Stimulated activated CD8-positive, alpha-beta memory T cell treated with anti-CD3 and anti-CD28 coated beads, Interleukin-4, amount 100 ng/mL, for 24 hours (primary cell): Measurements from ENCODE around the gene LSM14A.
A peak's percentile ranks its signal among the peaks of the same experiment; 100 is the strongest.
"Not testable (repeated sequence)": the region's sequence is repeated elsewhere in the genome, so short reads cannot be mapped to it uniquely, and the experiment has no call there.

Source experiments
- DNase-seq: peaks from one replicate; pipeline ENCODE4 v3.0.0-alpha.2; 2020; ENCODE audit warnings: low read depth

LSM14A gene

DNA sequence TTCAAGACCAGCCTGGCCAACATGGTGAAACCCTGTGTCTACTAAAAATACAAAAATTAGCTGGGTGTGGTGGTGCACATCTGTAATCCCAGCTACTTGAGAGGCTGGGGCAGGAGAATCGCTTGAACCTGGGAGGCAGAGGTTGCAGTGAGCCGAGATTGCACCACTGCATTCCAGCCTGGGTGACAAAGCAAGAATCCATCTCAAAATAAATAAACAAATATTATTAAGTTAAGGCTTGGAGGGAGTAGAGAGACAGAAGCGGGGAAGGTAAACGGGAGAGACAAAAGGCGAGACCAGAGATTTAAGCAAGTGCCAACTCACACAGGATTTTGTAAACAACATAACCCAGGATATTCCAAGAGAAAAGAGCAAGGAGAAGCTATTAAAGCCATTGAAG is 12.8 kb upstream of the LSM14A start:
- not testable (repeated sequence) for DNase-seq

DNA sequence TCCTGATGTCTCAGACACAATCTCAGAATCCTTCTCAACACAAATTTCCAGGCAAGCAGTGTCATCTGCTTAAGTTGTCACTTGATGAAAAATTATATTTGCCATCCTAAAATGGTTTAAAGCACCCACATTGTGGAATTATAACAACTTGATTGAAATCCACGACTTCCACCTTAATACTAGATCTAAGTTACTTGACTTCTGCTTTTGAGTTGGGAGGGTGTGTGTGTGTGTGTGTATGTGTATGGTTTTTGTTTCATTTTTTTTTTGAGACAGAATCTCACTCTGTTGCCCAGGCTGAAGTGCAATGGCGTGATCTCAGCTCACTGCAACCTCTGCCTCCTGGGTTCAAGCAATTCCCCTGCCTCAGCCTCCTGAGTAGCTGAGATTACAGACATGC is 10.4 kb upstream of the LSM14A start:
- DNase-seq: not testable (repeated sequence)

DNA sequence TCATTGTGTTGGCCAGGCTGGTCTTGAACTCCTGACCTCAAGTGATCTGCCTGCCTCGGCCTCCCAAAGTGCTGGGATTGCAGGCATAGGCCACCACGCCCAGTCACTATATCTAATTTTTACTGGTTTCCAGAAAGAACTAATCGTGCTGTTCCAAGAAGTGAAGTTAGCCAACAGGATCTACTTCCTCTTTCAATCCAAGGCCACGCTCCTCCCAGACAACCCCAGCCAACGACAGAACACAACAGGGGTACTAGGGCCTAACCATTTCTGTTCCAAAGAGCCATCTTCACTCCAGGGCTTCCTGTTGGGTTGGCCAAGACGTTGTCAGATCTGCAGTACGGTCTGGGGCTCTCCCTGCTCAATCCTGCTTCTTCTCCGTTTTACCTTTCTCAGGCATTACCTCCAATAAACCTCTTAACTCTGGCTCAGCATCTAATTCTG is 7.0 kb upstream of the LSM14A start:
- DNase-seq: no peak

- DNase-seq: not testable (repeated sequence)
Measured at GRCh38 chr19:34169475-34170199, 2.7 kb upstream of the LSM14A start.

- peak; percentile 22 for DNase-seq
Measured at GRCh38 chr19:34171539-34171876, 796 bp upstream of the LSM14A start.

DNA sequence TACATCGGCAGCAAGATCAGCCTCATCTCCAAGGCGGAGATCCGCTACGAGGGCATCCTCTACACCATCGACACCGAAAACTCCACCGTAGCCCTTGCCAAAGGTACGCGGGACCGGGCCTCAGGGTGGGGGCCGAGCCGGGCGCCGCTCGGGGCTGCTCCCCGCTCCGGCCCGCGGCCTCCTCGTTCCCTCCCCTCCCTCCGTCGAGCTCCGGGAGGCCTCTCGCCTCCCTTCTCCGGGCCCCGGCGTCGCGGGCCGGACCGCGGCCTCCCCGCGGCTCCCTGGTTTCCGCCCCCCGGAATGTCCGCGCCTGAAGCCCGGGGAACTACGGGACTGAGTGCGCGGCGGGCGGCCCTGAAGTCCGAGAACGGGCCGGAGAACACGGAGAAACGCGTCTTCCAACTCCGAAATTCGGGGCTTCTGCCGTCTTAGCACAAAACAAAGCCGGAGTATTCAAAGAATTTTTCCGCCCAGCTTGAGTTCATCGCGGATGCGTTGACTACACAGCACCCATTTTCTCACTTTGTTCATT is 423 bp downstream of the LSM14A start:
- DNase-seq: no peak

DNA sequence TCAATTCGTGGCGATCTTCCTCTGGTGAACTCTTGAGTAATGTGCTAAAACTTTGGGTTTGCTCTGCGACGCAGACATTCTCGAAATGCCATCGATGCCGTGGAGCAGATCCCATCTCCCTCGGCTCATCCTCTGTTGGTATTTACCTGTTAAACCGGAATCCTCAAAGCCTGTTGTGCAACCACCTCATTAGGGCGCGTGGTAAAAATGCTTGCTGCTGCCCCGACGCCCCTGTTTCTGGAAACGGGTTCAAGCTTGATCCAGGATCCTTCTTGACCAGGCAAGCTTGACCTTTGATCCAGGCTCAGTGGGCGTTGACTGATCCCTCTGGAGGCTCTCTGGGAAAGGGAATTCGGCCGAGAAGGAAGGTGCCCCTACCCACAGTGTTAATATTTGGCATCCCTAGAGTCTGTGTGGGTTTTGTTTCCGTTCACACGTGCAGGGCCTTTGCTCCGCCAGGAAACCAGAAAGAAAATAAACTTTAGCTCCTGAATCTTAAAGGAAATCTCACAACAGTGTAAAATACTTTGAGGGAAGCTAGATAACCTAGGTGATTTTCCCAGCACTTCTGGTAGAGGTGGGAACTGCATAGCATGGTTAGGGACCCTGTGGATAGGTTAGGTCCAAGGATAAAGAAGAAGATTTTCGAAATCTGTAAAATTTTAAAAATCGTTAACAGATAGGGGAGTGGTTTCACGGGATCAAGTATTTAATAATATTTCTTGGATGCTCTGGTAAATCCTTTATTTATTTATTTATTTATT is 1.1 kb downstream of the LSM14A start:
- no peak for DNase-seq

- not testable (repeated sequence) for DNase-seq
Measured at GRCh38 chr19:34175173-34175572, 2.9 kb downstream of the LSM14A start.

DNA sequence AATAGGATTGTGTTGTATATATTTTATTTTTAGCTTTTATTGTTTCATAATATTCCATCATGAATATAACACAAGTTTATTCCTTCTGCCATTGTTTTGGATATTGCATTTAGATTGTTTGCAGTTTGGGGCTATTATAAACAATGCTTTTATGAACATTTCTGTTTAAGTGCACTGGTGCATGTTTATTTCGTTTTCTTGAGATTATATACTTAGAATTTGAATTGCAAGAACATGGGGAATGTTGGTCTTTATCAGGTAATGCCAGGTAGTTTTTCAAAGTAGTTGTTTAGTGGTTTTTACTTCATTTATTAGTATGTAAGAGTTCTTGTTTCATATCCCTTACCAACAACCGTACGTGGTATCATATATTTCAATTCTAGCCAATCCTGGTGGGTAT is 4.3 kb downstream of the LSM14A start:
- no peak for DNase-seq

- no peak for DNase-seq
Measured at GRCh38 chr19:34178274-34178610, 5.9 kb downstream of the LSM14A start.

- DNase-seq: no peak
Measured at GRCh38 chr19:34179066-34179465, 6.8 kb downstream of the LSM14A start.

- DNase-seq: no peak
Measured at GRCh38 chr19:34180273-34180672, 8.0 kb downstream of the LSM14A start.

- no peak for DNase-seq
Measured at GRCh38 chr19:34180709-34181108, 8.4 kb downstream of the LSM14A start.

DNA sequence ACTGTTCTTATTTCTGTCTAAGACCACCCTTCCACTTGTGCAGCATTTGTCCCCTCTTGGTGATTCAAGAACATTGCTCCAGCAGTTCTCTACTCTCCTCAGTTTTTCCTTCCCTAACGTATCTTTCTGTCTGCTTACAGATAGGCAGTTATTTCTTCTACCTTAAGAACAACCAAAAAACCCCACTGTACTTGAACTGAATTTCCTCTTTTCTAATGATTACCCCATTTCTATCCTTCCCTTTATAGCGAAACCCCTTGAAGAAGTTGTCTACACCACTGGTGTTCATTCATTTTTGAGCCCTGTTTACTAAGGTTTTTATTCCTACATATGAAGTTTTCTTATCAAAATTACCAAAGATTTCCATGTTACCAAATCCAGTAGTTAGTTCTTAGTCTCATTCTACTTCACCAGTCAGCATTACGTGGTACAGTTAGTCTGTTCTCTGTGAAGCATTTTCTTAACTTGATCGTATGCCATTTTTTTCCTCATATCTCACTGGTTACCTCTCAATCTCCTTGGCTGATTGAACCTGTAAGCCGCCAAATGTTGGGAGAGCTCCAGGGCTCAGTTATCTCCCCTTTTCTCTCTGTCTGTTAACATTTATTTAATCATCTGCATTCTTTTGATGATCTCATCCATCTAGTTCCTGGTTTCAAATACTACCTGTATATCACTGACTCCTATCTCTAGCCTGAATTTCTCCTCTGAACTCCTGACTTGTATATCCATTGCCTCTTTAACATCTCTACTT is 9.0 kb downstream of the LSM14A start:
- no peak for DNase-seq

DNA sequence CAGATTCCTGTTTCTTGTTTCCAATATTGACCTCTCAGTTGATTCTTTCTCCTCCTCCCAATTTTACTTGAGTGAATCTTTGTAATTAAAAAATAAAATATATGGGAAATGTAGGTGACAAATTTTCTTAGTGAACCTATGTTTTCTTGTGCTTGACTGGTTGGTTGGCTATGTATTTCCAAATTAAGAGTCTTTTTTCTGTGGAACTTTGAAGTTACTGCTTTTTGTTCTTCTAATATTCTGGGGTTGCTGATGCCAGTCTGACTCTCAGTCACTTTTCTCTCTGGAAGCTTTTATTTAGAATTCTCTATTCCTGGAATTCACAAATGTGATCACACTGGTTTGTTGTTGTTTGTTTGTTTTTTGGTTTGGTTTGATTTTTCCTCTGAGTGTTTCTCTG is 9.8 kb downstream of the LSM14A start:
- DNase-seq: no peak

- DNase-seq: no peak
Measured at GRCh38 chr19:34184880-34185491, 12.7 kb downstream of the LSM14A start.

DNA sequence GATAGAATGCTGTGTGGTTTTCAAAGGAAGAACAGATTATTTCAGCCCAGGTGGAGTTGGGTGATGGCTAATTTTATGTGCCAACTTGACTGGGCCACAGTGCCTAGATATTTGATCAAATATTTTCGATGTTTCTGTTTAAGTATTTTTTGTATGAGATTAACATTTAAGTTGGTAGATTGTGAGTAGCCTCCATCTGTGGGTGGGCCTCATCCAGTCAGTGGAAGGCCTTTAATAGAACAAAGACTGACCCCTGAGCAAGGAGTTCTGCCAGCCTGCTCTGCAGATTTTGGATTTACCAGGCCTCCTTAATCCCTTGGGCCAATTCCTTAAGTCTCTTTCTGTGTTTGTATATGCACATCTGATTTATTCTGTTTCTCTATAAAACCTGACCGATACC is 13.9 kb downstream of the LSM14A start:
- DNase-seq: no peak

DNA sequence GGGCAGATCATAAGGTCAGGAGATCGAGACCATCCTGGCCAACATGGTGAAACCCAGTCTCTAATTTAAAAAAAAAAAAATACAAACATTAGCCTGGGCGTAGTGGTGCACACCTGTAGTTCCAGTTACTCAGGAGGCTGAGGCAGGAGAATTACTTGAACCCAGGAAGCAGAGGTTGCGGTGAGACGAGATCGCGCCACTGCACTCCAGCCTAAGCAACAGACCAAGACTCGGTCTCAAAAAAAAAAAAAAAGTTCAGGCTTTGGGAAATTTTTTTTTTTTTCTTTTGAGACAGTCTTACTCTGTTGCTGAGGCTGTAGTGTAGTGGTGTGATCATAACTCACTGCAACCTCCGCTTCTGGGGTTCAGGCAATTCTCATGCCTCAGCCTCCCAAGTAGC is 14.7 kb downstream of the LSM14A start:
- no peak for DNase-seq

GRCh38 chr19:34188408-34188807 is 16.1 kb downstream of the LSM14A start:
- DNase-seq: no peak

GRCh38 chr19:34189199-34189916 is 17.1 kb downstream of the LSM14A start:
- no peak for DNase-seq

DNA sequence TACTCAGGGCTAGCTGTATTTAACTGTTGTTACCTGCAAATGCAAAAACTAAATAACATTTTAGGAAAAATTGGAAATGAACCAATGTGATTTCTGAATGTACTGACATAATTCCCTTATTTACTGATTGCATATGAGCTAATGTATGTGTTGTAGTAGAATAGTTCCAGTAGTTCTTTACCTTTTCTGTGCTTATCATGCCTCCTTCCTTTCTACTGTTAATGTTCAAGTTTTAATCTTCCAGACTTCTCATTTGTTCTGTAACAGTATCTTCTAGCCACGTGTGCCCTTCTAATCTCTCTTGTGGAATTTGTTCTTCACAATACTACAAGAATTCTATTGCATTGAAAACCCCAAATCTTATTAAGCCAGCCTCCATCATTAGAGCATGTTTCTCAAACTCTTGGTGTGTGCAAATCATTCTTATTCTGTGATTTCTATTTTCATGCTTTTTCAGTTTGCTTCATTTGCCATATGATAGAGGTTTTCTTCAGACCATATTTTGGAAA is 17.7 kb downstream of the LSM14A start:
- DNase-seq: no peak
